ENCODE measurements around the gene UPF3A.

The UPF3A gene

DNA sequence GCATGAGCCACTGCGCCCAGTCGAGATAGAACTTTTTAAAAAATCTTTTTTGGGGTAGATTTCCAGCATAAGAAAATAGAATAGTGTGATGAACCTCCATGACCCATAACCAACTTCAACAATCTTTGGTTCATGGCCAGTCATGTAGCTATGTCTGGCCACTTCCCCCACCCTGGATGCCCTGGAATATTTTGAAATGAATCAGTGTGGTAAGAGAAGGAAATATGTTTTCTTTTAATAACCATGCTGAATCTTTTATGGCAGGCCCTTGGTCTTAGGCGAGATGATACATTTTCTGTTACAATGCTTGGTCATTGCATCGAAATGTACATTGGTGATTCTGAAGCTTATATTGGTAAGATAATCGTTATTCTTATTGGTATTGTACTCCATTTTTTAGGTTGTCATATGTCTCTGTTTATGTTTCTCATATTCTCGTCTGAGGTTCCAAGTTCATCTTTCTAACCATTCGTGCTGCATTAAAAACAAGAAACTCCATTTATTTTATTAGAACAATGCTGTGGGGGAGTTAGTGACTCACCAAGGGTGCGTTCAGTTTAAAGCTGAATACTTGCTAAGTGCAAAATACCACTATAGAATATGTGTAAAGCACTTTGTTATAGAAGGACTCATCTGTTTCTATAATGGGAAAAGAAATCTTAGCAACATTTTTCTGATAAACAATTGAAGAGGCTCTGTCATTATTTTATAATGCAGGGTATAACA, 16.4 kb upstream of the UPF3A start:
- Histone ChIP-seq H3K4me1 (ENCODE audit: control insufficient read depth, insufficient read depth, low read length) (peaks cover 5% of the 10 kb centered on the region; the same call in 1 of the 2 replicates), H3K9me3 (ENCODE audit: control insufficient read depth, insufficient read depth, low read depth, low read length) (no peaks in the 10 kb centered on the region), H3K36me3 (ENCODE audit: control insufficient read depth, insufficient read depth, low read length) (peaks cover 94% of the 10 kb centered on the region), H3K4me3 (ENCODE audit: low read depth, low read length) (no peak overlapping the region), H3K27me3 (ENCODE audit: control insufficient read depth, insufficient read depth, low read length) (no peaks in the 10 kb centered on the region), H3K9ac (ENCODE audit: low read length) (no peak overlapping the region), H3K27ac (ENCODE audit: low read depth, low read length) (no peak overlapping the region)

- Histone ChIP-seq H3K36me3 (ENCODE audit: control insufficient read depth, insufficient read depth, low read length) (peaks cover 89% of the 10 kb centered on the region), H3K9me3 (ENCODE audit: control insufficient read depth, insufficient read depth, low read depth, low read length) (no peaks in the 10 kb centered on the region), H3K4me1 (ENCODE audit: control insufficient read depth, insufficient read depth, low read length) (peaks cover under 1% of the 10 kb centered on the region; the same call in 1 of the 2 replicates), H3K4me3 (ENCODE audit: low read depth, low read length) (no peak overlapping the region), H3K9ac (ENCODE audit: low read length) (no peak overlapping the region), H3K27me3 (ENCODE audit: control insufficient read depth, insufficient read depth, low read length) (no peaks in the 10 kb centered on the region), H3K27ac (ENCODE audit: low read depth, low read length) (no peak overlapping the region)
These were observed 15.2 kb upstream of the UPF3A start for GRCh38 chr13:114266241-114266640.

GRCh38 chr13:114268344-114269280, 12.8 kb upstream of the UPF3A start:
- Histone ChIP-seq H3K9me3 (ENCODE audit: control insufficient read depth, insufficient read depth, low read depth, low read length) (no peaks in the 10 kb centered on the region), H3K27me3 (ENCODE audit: control insufficient read depth, insufficient read depth, low read length) (no peaks in the 10 kb centered on the region), H3K36me3 (ENCODE audit: control insufficient read depth, insufficient read depth, low read length) (peaks cover 86% of the 10 kb centered on the region)

GRCh38 chr13:114269281-114269770, 12.1 kb upstream of the UPF3A start:
- Histone ChIP-seq H3K9ac (ENCODE audit: low read length) (no peak overlapping the region), H3K36me3 (ENCODE audit: control insufficient read depth, insufficient read depth, low read length) (peaks cover 84% of the 10 kb centered on the region), H3K27me3 (ENCODE audit: control insufficient read depth, insufficient read depth, low read length) (no peaks in the 10 kb centered on the region), H3K27ac (ENCODE audit: low read depth, low read length) (no peak overlapping the region), H3K4me3 (ENCODE audit: low read depth, low read length) (no peak overlapping the region), H3K4me1 (ENCODE audit: control insufficient read depth, insufficient read depth, low read length) (no peaks in the 10 kb centered on the region), H3K9me3 (ENCODE audit: control insufficient read depth, insufficient read depth, low read depth, low read length) (no peaks in the 10 kb centered on the region)

More at GRCh38 chr13:114268344-114269280, 12.8 kb upstream of the UPF3A start:
- Histone ChIP-seq H3K4me3 (ENCODE audit: low read depth, low read length) (no peak overlapping the region), H3K9ac (ENCODE audit: low read length) (no peak overlapping the region), H3K4me1 (ENCODE audit: control insufficient read depth, insufficient read depth, low read length) (no peaks in the 10 kb centered on the region), H3K27ac (ENCODE audit: low read depth, low read length) (no peak overlapping the region)

GRCh38 chr13:114272977-114273376, 8.4 kb upstream of the UPF3A start:
- Histone ChIP-seq H3K9me3 (ENCODE audit: control insufficient read depth, insufficient read depth, low read depth, low read length) (no peaks in the 10 kb centered on the region), H3K36me3 (ENCODE audit: control insufficient read depth, insufficient read depth, low read length) (peaks cover 68% of the 10 kb centered on the region), H3K27ac (ENCODE audit: low read depth, low read length) (no peak overlapping the region), H3K4me1 (ENCODE audit: control insufficient read depth, insufficient read depth, low read length) (no peaks in the 10 kb centered on the region), H3K4me3 (ENCODE audit: low read depth, low read length) (no peak overlapping the region), H3K27me3 (ENCODE audit: control insufficient read depth, insufficient read depth, low read length) (no peaks in the 10 kb centered on the region), H3K9ac (ENCODE audit: low read length) (no peak overlapping the region)

DNA sequence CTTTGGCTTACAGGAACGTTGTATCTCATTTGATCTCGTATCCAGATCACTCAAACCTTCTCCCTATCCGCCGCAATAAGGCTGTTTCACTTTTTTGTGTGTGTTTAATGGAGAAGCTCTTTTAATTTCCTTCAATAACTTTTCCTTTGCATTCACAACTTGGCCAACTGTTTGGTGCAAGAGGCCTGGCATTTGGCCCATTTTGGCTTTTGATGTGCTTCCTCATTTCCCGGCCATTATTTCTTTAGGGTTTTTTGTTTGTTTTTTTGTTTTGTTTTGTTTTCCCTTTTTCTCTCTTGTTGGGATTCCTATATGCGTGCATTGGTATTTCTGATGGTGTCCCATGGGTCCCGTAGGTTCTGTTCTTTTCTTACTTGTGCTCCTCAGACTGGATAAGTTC, 6.1 kb upstream of the UPF3A start:
- Histone ChIP-seq H3K4me1 (ENCODE audit: control insufficient read depth, insufficient read depth, low read length) (peaks cover 6% of the 10 kb centered on the region; the same call in 1 of the 2 replicates), H3K36me3 (ENCODE audit: control insufficient read depth, insufficient read depth, low read length) (peaks cover 53% of the 10 kb centered on the region)

DNA sequence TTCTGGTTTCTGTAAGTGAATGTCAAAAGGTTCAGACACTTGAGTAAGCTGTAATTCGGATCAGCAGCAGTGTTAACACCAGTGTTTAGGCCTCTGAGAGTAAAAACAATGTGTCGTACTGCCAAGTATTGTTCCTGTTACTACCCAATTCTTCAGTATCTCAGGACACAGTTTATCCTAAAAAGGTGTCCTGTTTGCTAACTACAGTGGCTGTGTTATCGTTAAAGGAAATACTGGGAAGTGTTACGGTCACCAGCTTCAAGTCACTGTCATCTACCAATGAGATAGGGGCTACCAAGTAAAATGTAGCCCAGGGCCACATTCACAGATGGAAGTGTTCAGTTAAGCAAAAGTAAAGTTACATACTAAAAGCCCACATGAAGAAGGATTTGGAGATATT, 2.3 kb upstream of the UPF3A start:
- Histone ChIP-seq H3K4me3 (ENCODE audit: low read depth, low read length) (no peak overlapping the region), H3K27ac (ENCODE audit: low read depth, low read length) (no peak overlapping the region), H3K36me3 (ENCODE audit: control insufficient read depth, insufficient read depth, low read length) (peaks cover 35% of the 10 kb centered on the region), H3K4me1 (ENCODE audit: control insufficient read depth, insufficient read depth, low read length) (peaks cover 12% of the 10 kb centered on the region; the same call in 1 of the 2 replicates), H3K9me3 (ENCODE audit: control insufficient read depth, insufficient read depth, low read depth, low read length) (no peaks in the 10 kb centered on the region), H3K9ac (ENCODE audit: low read length) (peak overlapping the region; percentile 4), H3K27me3 (ENCODE audit: control insufficient read depth, insufficient read depth, low read length) (no peaks in the 10 kb centered on the region)

More for the DNA sequence above, 6.1 kb upstream of the UPF3A start:
- no peak overlapping the region for H3K4me3 ChIP-seq (ENCODE audit: low read depth, low read length)
- no peak overlapping the region for H3K27ac ChIP-seq (ENCODE audit: low read depth, low read length)
- no peak overlapping the region for H3K9ac ChIP-seq (ENCODE audit: low read length)
- no peaks in the 10 kb centered on the region for H3K9me3 ChIP-seq (ENCODE audit: control insufficient read depth, insufficient read depth, low read depth, low read length)
- H3K27me3 ChIP-seq (ENCODE audit: control insufficient read depth, insufficient read depth, low read length), result no peaks in the 10 kb centered on the region

GRCh38 chr13:114279758-114280355, 1.5 kb upstream of the UPF3A start:
- H3K9ac ChIP-seq (ENCODE audit: low read length), result no peak overlapping the region

DNA sequence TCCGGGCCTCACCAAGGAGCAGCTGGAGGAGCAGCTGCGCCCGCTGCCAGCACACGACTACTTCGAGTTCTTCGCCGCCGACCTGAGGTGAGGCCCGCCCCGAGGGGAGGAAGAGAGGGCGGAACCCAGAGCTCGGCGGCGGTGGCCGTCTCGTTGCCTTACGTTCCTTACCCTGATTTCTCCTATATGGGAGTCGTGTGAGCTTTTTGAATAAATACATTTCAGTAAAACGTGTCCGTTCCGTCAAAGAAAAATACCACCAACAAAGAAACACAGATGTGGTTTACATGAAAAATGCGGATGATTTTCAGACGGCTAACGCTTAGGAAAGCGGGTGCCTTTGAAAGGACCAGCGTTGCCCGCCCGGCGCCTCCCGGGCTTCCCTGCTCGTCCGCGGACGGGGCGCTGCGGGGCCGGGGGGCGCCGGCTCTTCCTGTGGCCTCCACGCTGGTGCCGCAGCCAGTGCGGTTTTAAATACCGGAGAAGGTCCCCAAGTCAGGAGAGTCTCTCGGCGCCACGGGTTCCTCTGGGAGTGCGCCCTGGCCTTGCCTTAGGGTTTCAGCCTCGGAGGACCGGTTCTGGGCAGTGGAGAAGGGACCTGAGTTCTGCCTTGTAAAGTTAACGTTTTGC, 755 bp downstream of the UPF3A start:
- Histone ChIP-seq H3K4me3 (ENCODE audit: low read depth, low read length) (peak overlapping the region; percentile 92), H3K4me1 (ENCODE audit: control insufficient read depth, insufficient read depth, low read length) (peaks cover 12% of the 10 kb centered on the region; the same call in 1 of the 2 replicates), H3K27me3 (ENCODE audit: control insufficient read depth, insufficient read depth, low read length) (no peaks in the 10 kb centered on the region), H3K9me3 (ENCODE audit: control insufficient read depth, insufficient read depth, low read depth, low read length) (no peaks in the 10 kb centered on the region), H3K36me3 (ENCODE audit: control insufficient read depth, insufficient read depth, low read length) (peaks cover 42% of the 10 kb centered on the region), H3K9ac (ENCODE audit: low read length) (peak overlapping the region; percentile 94), H3K27ac (ENCODE audit: low read depth, low read length) (peak overlapping the region; percentile 98)

More at GRCh38 chr13:114279758-114280355, 1.5 kb upstream of the UPF3A start:
- Histone ChIP-seq H3K27ac (ENCODE audit: low read depth, low read length) (no peak overlapping the region; the same call in 1 of the 2 replicates), H3K27me3 (ENCODE audit: control insufficient read depth, insufficient read depth, low read length) (no peaks in the 10 kb centered on the region), H3K36me3 (ENCODE audit: control insufficient read depth, insufficient read depth, low read length) (peaks cover 36% of the 10 kb centered on the region), H3K9me3 (ENCODE audit: control insufficient read depth, insufficient read depth, low read depth, low read length) (no peaks in the 10 kb centered on the region), H3K4me1 (ENCODE audit: control insufficient read depth, insufficient read depth, low read length) (peaks cover 12% of the 10 kb centered on the region; the same call in 1 of the 2 replicates), H3K4me3 (ENCODE audit: low read depth, low read length) (no peak overlapping the region; the same call in 1 of the 2 replicates)

DNA sequence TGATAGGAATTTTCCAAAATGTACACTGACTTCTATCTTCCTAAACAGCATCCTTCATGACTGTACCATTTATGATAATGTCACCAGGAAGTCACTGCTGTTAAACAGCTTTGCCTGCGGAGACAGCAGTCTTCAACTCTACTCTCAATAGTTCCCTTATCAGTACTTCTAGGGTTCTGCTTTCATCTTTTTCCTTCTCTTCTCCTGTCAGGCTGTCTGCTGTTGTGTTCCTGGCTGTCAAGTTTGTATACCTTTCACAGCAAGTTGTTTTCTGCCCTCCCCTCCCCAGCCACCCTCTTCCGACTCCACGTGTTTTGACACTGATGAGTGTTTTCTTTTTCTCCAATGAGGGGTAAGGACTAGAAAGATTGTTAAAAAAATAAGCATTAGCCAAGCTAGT, 2.2 kb downstream of the UPF3A start:
- Histone ChIP-seq H3K4me1 (ENCODE audit: control insufficient read depth, insufficient read depth, low read length) (peaks cover 12% of the 10 kb centered on the region; the same call in 1 of the 2 replicates), H3K27me3 (ENCODE audit: control insufficient read depth, insufficient read depth, low read length) (no peaks in the 10 kb centered on the region), H3K36me3 (ENCODE audit: control insufficient read depth, insufficient read depth, low read length) (peaks cover 55% of the 10 kb centered on the region), H3K9me3 (ENCODE audit: control insufficient read depth, insufficient read depth, low read depth, low read length) (no peaks in the 10 kb centered on the region), H3K4me3 (ENCODE audit: low read depth, low read length) (no peak overlapping the region), H3K27ac (ENCODE audit: low read depth, low read length) (no peak overlapping the region), H3K9ac (ENCODE audit: low read length) (no peak overlapping the region)

Measured in HUES6 (cell line).